ENCODE results near the gene TMC3.
"Not testable (repeated sequence)": the region's sequence is repeated elsewhere in the genome, so short reads cannot be mapped to it uniquely, and the experiment has no call there.

Gene TMC3

DNA sequence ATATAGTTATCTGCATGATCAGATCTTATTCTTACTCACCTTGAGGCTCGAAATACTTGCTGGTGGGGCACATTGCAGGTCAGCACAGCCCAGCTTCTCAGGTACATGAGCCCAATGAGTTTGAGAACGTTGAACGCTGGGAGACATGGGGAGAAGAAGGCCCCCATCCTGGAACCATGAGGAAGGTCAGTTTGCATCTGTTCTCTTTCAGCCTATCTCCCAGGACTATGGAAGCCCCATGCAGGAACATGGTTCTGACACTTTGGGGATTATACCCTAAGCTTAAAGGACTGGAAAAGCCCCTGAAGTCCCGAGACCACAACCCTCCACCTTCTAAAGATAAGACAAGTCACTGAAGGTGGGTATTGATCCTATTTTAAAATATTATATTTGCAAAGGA, 32.7 kb downstream of the TMC3 start:
- no peak for DNase-seq

DNA sequence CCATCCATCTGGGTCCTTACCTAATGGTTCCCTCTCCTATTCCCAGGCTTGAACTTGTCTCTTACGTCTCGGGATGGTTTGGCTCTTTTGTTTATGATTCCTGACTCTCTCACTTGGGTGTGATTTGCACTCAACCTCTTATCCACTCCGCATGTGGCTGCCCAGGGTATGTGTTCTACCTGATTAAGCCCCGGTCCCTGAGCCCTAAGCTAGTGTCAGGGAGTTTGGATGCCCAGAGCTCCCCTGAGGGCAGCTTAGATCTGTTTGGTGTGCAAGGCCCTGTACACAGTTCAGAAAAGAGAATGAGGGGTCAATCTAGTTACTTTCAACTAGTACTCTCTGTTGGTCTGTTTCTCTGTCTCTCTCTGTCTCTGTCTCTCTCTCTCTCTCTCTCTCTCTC, 34.2 kb downstream of the TMC3 start:
- no peak for DNase-seq

DNA sequence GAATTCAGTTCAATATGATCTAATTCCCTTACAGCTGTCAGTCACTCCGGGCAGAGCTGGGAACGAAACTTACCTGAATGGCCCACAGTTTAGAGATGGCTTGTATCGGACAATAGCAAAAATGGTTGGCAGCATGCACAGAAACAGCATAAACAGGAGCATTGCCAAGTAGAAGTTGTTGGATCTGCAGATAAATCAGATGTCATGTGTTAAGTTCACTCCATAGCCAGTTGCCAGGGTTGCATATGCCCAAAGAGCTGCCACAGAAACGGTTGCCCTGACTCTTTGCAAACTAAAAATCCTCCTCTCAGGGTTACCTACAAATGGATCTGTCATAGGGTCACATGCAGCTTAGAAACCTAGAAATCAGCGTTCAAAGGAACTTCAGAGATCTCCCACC, 34.7 kb downstream of the TMC3 start:
- no peak for DNase-seq

DNA sequence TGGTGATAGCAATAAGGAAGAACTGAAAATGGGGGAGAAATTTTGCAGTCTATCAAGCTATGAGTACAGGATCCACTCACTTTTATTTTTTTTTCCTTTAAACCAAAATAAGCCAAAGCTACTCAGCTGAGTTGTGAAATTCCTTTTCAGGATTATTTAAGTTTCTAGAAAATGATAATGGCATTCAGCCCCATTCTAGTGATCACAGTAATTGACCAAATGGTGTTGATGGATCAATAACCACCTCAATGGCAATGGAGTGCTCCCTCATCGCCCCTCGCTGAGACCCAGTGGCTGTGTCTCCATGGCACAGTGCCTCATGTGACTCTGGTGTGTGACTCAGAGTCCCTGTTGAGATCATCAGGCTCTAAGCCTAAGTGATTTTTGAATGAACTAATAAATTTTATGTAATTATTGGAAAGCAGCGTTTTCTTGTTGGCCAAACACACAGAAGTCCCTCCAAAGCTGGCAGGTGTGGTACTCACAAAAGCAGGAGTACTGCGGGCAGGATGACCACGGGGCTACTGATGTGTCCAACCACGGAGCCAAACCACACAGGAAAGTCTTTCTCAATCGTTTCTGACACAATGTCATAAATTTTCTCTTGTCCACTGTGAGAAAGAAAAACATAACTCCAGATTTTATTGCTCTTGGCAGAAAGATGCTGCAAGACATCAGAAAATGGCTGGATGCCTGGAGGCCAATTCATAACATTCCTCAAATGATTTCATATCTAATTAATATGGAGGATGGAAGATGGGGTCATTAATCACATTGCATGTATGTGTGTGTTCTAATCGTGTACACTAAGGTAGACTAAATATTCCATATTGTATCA, 35.6 kb downstream of the TMC3 start:
- no peak for DNase-seq

DNA sequence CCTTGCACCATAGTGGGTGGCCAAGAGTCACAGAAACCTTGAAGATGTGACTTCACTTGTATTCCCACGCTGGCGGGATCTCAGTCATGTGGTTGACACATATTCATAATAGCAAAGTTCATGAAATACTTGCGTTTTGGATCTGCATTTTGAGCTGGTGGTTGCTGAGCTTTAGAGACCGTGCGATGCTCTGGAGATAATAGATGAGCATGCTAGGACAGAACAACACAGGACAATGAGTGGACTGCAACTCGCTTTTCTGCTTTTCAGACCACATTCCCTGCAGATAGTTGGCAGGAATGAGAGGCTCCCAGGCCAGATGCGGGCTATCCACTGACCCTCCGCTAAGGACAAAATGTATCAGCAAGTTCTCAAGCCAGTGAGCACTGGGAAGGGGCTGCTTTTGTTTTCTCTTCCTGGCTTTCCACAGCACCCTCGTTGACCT, 36.3 kb downstream of the TMC3 start:
- DNase-seq = no peak

DNA sequence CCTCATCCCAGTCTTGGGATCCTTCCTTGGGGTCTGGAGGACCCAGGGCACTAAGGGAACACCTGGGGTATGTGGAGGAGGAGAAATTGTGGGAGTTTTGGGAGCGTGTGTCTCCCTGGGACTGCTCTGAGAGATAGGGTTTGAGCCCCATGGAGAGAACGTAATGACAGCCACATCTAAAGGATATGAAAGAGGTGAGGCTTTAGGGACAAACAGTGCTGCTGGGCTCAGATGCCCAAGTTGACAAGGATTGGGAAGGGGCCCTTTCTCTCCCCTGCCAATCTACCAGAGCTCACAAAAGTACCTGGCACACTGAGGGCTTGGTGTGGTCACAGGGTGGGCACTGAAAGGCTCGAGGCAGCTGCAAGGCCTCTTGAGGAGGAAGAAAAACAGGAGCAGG, 36.8 kb downstream of the TMC3 start:
- no peak for DNase-seq

DNA sequence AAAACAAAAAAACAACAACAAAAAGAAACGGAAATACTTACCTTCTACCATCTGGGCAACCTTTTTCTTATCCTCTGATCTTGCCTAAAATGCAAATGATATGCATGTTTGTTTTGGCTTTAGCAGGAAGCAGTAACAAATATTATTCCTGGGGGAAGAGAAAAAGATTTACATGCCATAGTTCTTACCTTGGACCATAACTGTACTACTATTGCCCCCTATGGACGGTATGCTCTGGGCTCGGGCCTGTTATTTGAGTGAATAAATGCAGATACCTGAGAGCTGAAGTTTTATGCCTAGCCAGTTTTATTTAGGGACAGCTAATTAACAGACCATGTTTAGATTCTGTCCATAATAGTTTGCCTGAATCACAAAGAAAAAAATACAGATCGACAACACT, 37.4 kb downstream of the TMC3 start:
- DNase-seq = no peak

DNA sequence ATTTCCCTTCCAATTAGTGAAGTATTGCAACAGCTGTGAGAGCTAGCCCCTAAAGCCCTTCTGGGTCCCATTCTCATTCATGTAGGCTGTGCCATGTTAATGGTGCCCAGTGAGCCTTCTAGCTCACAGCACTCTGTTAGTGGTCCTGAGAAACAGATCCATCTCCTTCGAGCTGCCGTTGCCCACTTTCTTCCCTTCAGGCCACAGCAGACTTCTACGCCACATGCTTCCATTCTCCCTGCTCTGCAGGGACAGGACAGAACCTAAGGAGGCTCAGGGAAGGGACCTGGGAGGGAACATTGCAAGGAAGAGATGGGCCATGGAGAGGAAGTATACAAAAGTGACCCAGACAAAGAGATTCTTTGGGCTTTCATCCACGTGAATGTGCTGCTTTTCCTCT, 38.4 kb downstream of the TMC3 start:
- no peak for DNase-seq

DNA sequence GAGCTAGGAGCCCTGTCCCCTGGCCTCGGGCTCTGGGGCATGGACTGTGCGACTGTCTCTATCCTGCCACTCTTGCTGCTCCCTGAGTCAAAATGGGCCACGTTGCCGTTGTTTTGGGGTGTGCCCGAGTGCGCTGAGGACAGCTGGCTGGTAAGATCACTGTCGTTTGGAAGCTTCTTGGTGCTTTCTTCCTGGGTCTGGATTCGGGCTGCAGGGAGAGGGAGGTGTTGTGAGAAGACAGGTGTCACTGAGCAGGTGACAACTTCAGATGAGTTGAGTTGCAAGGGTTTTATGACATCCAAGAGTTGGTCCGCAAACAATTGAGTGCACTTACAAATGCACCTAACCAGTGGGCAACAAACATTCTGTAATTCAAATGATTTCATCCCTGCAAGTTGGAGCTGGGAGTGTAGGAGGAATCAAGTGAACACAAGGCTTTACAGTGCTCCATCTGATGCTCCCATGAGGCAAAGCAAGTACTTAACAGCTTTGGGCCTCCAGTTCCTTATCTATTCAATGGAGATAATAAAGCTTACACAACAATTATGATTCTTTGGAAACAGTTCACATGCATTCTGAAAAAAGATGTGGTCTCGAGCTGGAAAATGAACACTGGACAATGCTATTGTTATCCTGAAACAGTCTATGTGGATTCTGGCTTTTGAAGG, 39.1 kb downstream of the TMC3 start:
- no peak for DNase-seq

DNA sequence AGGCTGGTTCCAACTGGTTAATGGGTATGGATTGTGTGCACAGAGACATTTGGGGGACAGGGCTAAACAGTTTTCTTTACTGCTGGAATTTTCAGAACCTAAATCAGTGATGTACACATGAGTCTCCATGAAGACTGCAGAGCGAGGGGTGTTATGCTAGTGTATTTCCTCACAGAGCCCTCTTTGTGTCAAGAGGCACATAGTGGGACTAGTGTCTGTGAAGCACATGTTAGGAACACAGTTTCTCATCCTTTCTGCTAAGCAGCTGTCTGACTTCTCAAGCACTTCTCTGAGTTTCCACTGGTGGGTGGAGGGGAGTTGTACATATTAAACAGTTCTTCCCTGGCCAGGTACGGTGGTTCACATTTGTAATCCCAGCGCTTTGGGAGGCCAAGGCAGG, 40.6 kb downstream of the TMC3 start:
- DNase-seq = no peak

DNA sequence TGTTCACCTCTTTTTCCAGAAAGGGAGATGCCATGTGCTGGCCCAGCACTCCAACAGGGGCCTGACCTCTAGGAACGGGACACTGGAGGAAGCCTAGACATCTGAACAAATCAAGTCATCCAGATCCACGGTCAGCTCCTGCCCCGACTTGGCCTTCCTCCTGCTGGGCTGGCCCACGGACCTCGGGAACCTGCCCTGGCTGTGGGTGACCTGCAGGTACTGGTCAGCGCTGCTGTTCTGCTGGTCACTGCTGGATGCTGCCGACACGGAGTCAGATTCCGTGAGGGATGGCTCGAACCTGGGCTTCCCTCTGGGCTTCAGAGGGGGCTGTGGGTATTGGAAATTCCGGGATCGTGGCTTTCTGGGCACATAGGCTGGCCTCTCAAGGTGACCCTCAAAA, 41.7 kb downstream of the TMC3 start:
- no peak for DNase-seq

DNA sequence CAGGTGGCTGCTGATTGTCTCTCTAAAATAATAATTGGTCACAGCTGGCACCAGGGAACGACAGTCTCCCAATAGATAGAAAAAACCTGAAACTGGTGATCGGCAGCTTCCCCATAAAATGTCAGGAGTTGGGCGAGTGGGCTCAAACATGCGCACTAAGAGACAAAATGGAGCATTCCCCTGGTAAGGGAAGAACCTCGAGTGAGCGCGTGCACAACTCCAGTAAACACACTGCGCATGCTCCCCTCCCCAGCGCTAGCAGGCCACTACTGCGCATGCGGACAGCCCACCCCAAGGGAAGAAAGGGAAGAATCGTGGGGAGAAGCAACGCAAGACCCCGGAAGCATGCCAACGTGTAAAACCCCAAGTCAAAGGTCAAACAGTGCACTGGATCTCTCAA, 42.4 kb downstream of the TMC3 start:
- no peak for DNase-seq

DNA sequence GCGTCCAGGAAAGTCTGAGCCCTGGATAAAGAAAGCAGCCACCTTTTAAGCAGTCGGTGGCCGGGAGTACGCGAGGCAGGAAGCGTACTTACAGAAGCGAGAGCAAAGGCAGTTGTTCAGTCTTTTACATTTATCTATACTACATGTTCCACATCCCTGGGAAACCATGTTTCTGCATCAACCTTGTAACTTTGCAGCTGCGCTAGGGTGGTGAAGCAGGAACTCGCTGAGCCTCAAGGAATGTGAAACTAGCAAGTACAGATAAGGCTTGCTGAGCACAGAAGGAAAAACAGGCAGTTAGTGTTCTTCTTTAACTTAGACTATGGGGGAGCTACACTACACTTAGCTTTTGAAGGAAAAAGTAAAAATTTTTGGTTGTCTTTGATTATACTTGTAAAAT, 42.9 kb downstream of the TMC3 start:
- DNase-seq = not testable (repeated sequence)

DNA sequence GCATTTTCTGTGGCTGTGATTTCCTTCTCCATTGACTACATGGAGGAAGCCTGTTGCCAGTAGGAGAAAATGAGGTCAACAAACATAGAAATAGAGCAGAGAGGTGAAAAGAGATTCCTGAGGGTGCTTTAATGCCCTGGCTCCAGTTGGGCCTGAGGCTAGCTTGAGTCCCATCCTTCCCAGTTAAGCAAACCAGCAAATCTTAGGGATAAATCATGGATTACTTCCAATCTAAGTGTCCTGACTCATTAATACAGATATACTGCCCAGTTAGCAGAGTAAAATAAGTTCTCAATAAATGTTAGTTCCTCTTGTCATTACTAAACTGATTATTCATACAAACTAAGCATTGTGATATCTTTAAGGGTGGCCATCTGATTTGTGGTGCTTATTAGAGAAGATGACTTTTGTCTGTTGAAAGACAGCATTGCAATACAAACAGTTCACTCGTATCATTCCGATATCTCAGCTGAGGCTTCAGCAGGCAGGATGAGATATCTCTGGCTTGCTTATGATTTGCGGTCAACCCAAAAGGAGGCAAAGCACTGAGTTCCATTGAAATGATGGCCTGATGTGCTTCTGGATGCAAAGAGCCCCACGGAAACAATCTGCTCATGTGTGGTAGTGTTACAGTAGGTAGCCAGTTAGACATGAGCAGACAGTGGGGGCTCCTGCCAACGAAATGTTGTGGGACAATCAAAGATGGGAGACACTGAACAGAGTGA, 43.5 kb downstream of the TMC3 start:
- no peak for DNase-seq

DNA sequence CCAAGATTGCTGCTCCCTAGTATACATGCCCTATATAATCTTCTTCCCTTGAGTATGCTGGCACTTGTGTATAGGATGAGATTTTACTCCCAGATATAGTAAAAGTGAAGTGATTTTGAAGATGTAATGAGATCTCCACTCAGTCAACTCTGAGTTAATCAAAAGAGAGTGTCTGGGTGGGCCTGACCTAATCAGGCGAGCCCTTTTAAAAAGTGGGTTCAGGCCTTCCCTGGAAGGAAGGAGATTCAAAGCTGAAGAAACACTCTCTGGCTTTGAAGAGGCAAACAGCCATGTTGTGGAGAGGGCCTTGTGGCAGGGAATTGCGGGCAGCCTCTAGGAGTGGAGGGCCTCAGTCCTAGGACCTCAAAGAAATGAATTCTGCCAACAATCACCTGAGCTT, 44.6 kb downstream of the TMC3 start:
- DNase-seq = no peak

DNA sequence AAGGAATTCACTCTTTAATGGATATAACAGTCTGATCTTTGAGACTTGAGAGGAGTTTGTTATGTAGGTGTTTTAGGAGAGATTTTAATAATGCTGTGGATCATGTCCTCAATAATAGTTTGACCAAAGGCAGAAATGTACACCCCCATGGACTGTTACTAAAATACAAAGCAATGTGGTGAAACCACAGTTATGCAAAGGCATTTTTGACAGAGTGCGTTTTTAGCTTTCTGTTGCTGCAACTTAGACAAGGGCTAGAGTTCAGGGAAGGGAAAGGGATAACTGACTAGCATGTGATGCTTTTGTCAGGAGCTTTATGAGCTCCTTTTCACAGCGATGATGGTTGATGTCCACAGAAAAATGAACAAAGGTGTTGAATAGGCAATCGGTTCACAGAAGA, 46.5 kb downstream of the TMC3 start:
- peak; percentile 41 for DNase-seq

DNA sequence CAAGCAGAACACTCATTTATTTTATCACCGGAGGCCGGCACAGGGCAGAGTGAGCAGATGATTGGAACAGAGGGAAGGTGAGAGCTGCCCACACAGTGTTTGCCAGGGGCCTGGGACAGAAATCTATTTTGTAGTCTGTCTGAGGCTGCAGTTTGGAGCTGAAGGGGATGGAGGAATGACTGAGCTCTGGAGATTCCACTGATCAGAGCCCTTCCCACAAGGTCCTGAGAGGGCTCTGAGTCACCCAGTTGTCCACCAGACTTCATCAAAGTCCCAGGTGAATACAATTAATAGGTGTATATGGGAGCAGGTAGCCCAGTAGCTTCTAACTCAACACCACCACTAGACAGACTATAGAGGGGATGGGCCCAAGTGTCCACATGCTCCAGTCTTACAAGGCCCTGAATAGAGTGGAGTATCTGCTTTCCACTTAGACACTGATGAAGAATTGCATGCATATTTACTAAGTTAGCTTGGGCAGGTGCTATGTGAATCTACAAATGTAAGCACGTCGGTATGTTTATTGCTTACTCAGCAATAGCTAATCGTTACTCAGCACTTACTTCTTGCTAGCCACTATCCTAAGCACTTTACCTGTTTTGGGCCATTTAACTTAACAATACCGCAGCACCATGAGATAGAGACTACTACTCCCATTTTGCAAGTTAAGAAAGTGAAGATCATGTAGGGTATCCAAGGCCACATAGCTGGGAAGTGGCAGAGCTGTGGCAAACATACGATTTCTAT, 47.4 kb downstream of the TMC3 start:
- no peak for DNase-seq

DNA sequence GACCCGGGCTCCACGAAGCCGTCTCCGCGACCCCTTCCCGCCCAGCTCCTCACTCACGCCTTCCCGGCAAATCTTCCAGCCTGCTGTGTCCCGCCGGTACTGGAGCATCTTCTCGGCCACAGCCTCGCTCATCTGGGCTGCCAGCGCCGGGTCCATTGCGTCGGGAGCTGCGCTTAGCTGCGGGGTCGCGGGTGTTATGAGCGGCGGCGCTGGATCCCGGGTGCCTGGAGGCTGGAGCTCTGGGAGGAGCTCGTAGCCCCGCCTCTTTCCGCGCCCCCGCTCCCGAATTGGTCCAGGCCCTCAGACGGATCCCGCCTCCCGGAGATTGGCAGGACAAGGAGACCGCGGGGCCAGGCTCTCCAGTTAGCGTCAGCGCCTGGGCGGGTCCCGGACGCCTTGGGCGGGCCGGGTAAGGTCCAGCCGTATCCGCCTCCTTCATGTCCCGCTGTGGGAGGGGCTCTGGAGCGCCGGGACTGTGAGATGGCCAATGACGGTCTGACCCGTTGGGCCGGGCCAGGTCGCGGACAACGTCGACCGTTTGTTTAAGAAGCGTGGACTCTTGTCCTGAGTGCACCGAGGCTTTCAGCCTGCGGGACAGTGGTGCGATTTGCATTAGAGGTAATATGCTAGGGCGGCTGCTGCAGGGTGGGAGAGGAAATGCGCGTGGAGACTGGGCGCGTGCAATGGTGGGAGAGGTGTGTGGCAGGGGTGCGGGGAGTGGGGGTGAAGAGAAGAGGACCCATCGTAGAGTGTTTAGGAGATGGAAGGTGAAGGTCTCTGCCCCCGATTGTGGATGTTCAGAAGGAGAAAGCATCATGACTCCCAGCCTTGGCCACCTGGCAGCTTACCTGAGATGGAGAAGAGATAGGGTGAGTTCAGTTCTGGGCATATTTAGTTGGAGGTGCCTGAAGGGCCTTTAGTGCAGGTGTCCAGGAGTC, 49.8 kb downstream of the TMC3 start, which contains the start of gene STARD5:
Gene STARD5 (minus strand): TSS at position 198 of the 938 bp plus-strand sequence. CDS start 42 bp downstream, at position 156.
- peak; percentile 93 for DNase-seq

DNA sequence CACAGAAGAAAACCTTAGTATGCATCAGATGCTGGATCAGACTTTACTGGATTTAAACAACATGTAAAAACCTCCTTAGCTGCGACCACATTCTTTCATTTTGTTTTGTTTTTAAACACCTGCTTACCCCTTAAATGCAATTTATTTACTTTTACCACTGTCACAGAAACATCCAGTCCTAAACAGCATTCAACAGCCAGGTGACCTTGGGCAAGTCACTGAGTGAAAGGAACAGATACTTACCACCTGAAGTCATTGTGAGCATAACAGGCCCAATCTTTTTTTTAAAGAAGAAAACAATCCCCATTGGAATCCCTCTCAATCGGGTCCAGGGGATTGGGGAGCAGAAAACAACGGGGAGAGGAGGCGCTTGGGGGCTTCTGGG, 50.5 kb downstream of the TMC3 start:
- no peak for DNase-seq

DNA sequence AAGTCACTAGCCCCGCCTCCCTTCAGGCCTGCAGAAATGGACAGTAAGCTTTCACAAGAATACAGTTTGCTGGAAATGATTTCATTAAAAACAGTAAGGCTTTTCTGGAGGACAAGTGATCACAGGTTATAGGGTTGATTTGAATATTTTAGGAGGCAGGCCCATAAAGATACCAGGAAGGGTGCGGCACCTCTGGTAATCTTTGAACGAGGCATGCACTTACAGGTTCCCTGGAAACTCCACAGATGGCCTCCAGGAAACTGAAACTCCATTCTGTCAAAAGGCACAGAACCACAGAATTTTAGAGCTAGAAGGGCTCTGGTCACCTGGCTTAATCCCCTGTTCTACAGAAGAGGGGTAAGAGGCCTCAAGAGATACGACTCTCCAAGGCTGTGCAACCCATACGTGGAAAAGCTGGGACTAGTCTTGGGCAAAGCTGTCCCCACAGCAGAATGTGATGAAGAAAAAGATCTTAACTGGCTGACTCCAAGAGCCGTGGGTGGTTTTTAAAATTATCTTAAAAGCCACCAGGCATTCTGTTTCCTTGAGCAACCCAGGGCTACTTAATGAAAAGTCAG, 51.2 kb downstream of the TMC3 start:
- no peak for DNase-seq

DNA sequence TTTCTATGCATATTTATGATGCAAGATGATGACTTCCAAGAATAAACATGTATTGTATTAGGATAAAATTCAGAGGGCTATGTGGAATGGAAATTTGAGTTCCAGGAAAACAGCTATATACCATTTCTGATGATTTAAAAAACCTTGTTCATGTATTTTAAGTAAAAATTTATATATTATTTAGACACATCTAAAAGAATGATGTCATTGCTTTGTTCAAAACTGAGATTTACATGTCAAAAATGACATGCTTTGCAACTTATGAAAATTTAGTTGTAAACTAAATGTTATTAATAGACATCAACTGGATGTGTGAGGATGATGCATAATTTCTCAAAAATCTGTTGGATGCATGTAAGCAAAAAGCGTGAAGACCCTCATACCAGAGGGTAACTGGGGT, 52.3 kb downstream of the TMC3 start:
- no peak for DNase-seq

DNA sequence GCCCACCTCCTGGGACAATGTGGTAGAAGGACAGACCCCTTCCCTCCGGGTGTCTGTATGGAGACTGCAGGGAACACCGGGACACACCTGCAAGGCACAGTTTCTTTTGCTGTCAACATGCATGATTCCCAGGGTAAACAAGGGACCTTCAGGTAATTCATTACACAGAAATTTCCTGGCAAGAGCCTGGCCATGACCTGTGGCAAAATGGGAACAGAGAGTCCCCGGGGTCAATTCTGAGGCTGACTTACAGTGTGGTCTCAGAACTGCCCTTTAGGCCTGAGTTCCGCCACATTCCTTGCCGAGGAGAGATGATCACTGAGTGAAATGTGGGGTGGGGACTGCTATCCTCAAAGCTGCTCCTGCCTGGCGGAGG, 56.4 kb downstream of the TMC3 start:
- no peak for DNase-seq

Measured in amniotic stem cell (primary cell).